ENCODE data around the gene USP15.

USP15 gene

GRCh38 chr12:62258941-62259630 is 1.1 kb upstream of the USP15 start:
- DNase-seq = no peak

- no peak for DNase-seq
These were observed 592 bp upstream of the USP15 start for GRCh38 chr12:62259631-62259992.

GRCh38 chr12:62260733-62261683 is 804 bp downstream of the USP15 start:
- DNase-seq = peak; percentile 25

GRCh38 chr12:62261876-62262517 is 1.8 kb downstream of the USP15 start:
- DNase-seq = no peak

GRCh38 chr12:62263232-62263631 is 3.0 kb downstream of the USP15 start:
- DNase-seq = no peak

GRCh38 chr12:62263966-62264365 is 3.8 kb downstream of the USP15 start:
- DNase-seq = peak; percentile 3

- no peak for DNase-seq
These were observed 4.5 kb downstream of the USP15 start for GRCh38 chr12:62264706-62265105.

GRCh38 chr12:62265511-62265910 is 5.3 kb downstream of the USP15 start:
- no peak for DNase-seq

GRCh38 chr12:62267026-62267425 is 6.8 kb downstream of the USP15 start:
- no peak for DNase-seq

- no peak for DNase-seq
These were observed 7.3 kb downstream of the USP15 start for GRCh38 chr12:62267480-62267879.

- no peak for DNase-seq
These were observed 8.8 kb downstream of the USP15 start for GRCh38 chr12:62268956-62269355.

GRCh38 chr12:62269464-62270228 is 9.4 kb downstream of the USP15 start:
- DNase-seq = no peak

- DNase-seq = no peak
These were observed 10.2 kb downstream of the USP15 start for GRCh38 chr12:62270384-62270783.

- DNase-seq = no peak
These were observed 10.7 kb downstream of the USP15 start for GRCh38 chr12:62270872-62271271.

- no peak for DNase-seq
These were observed 12.8 kb downstream of the USP15 start for GRCh38 chr12:62272936-62273552.

GRCh38 chr12:62273724-62274380 is 13.6 kb downstream of the USP15 start:
- no peak for DNase-seq

GRCh38 chr12:62278022-62278421 is 17.8 kb downstream of the USP15 start:
- no peak for DNase-seq

GRCh38 chr12:62279058-62279457 is 18.9 kb downstream of the USP15 start:
- DNase-seq = no peak

GRCh38 chr12:62279961-62280360 is 19.8 kb downstream of the USP15 start:
- DNase-seq = no peak

GRCh38 chr12:62282057-62282774 is 22.0 kb downstream of the USP15 start:
- no peak for DNase-seq

GRCh38 chr12:62284749-62285148 is 24.5 kb downstream of the USP15 start:
- no peak for DNase-seq

All from stimulated activated CD4-positive, alpha-beta T cell treated with anti-CD3 and anti-CD28 coated beads, Interleukin-12 subunit alpha, Interleukin-12 subunit beta, amount 100 ng/mL, for 4 hours (primary cell).